GM21367 (cell line): ENCODE data around the gene OR2H1.

Source experiments
- ATAC-seq: cut with Tn5 transposase; IDR thresholded peaks from one replicate; pipeline ENCODE4 v1.9.1; 2021; ENCODE audit not compliant: unreplicated experiment

Gene OR2H1

DNA sequence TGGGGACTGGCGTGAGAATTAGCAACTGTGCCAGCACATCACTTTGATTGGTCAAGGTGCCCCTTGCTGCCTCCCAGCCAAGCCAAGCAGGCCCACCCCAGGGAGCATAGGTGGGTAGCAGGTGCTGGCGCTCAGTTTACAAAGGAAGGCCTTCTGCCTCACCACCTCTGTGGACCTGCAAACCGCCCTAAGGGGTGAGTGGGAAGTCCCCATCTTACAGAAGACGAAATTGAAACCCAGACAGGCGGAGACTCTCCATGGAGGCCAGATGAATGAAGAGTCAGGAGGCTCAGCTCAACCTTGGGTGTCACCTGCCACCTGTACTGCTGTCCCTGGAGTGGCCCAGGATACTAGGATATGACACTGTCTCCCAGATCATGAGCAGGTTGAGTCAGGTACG lies 52.3 kb downstream of the OR2H1 start:
- ATAC-seq = peak; percentile 73

DNA sequence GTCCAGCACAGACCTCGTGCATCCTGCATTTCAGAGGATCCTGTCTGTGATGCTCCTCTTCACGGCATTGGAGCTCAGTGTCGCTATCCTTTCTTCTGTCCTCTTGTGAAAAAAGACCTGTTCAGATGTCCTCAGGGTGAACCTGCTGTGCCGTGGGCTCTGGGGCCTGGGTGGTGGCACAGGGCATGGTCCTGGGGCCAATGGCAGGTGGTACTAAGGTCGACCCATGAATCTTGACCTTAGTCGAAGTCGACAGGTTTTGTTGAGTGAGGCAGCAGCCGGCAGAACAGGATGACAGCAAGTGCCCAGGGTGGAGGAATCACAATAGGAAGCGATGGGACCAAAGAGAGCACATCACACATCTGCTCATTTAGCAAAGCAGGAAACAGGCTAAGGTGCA lies 52.8 kb downstream of the OR2H1 start:
- no peak for ATAC-seq

DNA sequence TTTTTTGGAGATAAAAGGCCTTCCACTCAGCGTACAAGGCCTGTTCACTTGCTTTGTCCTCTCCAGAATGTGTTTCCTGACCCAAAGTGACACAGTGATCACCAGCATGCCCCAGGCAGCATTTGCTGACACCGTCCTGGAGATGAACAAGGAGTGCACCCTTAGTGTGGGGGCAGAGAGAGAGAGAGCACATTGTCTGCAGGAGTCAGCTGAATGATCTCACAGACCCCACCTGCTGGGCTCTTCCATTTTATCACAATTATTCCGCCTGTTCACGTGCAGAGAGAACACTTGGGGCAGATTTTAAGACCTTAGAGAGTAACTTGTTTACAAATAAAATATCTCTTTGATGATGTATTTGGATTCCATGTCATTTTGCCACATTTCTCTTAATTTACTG lies 53.2 kb downstream of the OR2H1 start:
- ATAC-seq = no peak

DNA sequence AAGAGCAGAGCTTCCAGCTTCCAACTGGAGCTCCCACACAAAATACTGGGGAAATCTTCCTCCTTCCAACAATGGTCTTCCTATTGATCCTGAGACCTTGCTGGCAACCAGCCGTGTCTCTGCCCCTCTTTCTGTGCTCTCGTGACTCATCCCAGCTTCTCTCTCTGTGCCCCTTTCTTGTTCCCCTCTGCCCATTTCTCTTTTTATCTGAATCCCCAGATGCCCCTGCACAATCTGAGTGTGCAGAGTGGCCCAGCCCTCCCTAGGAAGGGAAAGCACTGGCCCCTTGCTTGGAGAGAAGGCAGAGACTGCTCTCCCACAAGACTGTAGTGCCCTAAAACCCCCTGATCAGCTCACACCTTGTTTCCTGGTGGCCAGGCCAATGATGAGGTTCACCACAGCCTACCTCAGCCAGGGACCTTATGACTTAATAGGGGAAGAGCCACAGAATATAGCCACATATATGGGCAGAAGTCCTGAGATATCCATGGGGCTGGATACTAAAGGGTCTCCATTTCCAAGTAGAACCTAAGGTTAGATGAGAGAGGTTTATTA lies 53.9 kb downstream of the OR2H1 start:
- no peak for ATAC-seq
